ENCODE measurements around the gene NAA35. TPM values are rescaled to one million over a fixed set of nuclear protein-coding genes. Genes with fewer than 3 reads are reported as not detected.

NAA35 gene
- total and polyA plus RNA-seq, 2 experiments from 2014 or later = 29.2 to 31.6 TPM

DNA sequence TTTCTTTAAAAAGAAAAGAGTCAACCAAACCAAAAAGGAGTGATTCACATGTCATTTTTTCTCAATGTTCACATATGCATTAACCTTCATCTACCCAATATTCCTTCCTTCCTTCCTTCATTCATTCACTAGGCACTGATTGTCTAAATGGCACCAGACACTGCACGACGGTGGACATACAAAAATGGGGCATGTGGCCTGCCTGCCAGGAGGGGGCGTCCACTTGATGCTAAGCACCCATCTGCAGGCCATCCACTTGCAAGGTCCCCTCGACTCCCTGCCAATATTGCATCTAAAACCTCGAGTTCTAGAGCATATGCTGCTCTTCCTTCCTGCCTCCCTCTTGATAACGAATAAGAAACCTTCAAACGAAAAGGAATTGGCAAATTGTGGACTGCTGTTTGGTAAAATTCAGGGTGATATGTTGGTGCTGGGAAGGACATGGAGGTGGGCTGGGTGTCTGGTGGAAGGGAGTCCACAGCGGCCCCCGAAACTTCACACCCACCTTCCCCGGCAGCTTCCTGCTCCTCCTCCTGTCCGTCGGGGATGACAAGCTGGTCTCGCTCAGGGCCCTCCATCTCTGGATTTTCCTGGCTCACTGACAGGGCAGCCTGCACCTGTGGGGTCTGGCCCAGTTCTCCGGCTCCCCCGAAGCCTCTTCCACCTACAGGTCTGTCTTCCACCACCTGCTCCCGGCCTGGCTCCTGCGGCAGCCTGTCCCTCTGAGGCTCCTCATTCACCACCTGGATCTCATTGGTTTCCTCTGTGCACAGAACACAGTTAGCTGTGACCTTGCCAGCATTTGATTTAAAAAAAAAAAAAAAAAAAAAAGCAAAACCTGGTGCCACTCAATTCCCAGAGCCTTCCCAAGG is 94.2 kb downstream of the NAA35 start:
- Histone ChIP-seq H3K27ac (ENCODE audit: low read depth) (peak overlapping the region; percentile 45; the same call in 1 of the 2 replicates), H3K27me3 (ENCODE audit: insufficient read depth) (no peaks in the 10 kb centered on the region), H3K36me3 (ENCODE audit: insufficient read depth) (peaks cover 11% of the 10 kb centered on the region; the same call in 1 of the 2 replicates), H2AFZ (no peak overlapping the region), H3K4me1 (ENCODE audit: insufficient read depth) (no peaks in the 10 kb centered on the region), H4K20me1 (replicated peaks; ENCODE audit: insufficient read depth) (no peaks in the 10 kb centered on the region; the same call in 1 of the 2 replicates), H3K4me3 (no peak overlapping the region), H3K79me2 (replicated peaks; ENCODE audit: insufficient read depth) (no peaks in the 10 kb centered on the region), H3F3A (replicated peaks; ENCODE audit: low read depth) (no peaks in the 10 kb centered on the region), H3K9me2 (ENCODE audit: insufficient read depth) (no peaks in the 10 kb centered on the region), H3K4me2 (no peak overlapping the region)
- Mint-ChIP-seq H3K27me3 (ENCODE audit: insufficient read depth, low read depth, poor library complexity) (peaks cover 8% of the 10 kb centered on the region), H3K4me1 (peaks cover 7% of the 10 kb centered on the region; the same call in 2 of the 3 replicates), H3K9me3 (no peaks in the 10 kb centered on the region), H3K4me3 (no peak overlapping the region), H3K27ac (no peak overlapping the region), H3K36me3 (ENCODE audit: low read depth) (peaks cover 75% of the 10 kb centered on the region)
- peak; percentile 87 for ATAC-seq
- peak; percentile 83 for DNase-seq (ENCODE audit: low spot score)
- TF ChIP-seq, protein P1, sequence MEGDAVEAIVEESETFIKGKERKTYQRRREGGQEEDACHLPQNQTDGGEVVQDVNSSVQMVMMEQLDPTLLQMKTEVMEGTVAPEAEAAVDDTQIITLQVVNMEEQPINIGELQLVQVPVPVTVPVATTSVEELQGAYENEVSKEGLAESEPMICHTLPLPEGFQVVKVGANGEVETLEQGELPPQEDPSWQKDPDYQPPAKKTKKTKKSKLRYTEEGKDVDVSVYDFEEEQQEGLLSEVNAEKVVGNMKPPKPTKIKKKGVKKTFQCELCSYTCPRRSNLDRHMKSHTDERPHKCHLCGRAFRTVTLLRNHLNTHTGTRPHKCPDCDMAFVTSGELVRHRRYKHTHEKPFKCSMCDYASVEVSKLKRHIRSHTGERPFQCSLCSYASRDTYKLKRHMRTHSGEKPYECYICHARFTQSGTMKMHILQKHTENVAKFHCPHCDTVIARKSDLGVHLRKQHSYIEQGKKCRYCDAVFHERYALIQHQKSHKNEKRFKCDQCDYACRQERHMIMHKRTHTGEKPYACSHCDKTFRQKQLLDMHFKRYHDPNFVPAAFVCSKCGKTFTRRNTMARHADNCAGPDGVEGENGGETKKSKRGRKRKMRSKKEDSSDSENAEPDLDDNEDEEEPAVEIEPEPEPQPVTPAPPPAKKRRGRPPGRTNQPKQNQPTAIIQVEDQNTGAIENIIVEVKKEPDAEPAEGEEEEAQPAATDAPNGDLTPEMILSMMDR (conservative IDR thresholded peaks at IDR 0.05; ENCODE audit: low read depth in 2 of 2) = peak; percentile 80 to 85
- no peak for TF ChIP-seq POLR2AphosphoS5 (IDR thresholded peaks at IDR 0.05; ENCODE audit: low read depth)

DNA sequence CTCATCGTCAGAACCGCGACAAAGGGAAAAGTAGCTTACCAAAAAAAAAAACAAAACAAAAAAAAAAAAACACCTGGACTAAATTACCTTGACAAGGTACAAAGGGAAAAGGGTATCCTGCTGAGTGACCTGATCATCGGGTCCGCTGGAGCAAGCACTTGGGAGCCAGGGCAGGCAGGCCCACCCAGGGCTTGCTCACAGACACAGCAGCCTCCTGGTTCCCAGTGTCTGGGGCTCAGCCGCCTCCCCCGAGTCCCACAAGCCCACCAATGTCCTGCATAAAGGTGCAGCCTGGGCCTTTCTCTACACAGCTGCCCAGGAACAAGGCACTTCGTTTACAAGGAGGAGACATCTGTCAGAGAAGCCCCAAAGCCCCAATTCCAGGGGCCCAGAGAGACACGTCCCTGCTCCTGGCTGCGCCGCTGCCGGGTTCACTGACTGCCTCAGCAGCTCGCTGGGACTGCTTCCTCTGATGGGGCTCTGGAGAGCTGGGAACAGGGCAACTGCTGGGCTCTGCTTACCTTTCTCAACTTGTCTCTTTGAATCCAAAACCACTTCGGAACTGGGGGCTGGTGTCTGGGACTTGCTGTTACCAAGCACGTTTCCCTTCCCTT is 95.0 kb downstream of the NAA35 start:
- no peaks in the 10 kb centered on the region for H3K9me2 ChIP-seq (ENCODE audit: insufficient read depth)
- peaks cover 11% of the 10 kb centered on the region; the same call in 1 of the 2 replicates for H3K36me3 ChIP-seq (ENCODE audit: insufficient read depth)
- no peaks in the 10 kb centered on the region for H3K4me1 ChIP-seq (ENCODE audit: insufficient read depth)
- no peaks in the 10 kb centered on the region for H3K27me3 ChIP-seq (ENCODE audit: insufficient read depth)
- H3K27ac ChIP-seq (ENCODE audit: low read depth) = no peak overlapping the region
- H3K4me2 ChIP-seq = no peak overlapping the region
- H3K79me2 ChIP-seq (replicated peaks; ENCODE audit: insufficient read depth) = no peaks in the 10 kb centered on the region
- Mint-ChIP-seq H3K9me3 (no peaks in the 10 kb centered on the region), H3K4me1 (peaks cover 7% of the 10 kb centered on the region; the same call in 2 of the 3 replicates), H3K4me3 (no peak overlapping the region), H3K36me3 (ENCODE audit: low read depth) (peaks cover 71% of the 10 kb centered on the region), H3K27me3 (ENCODE audit: insufficient read depth, low read depth, poor library complexity) (peaks cover 8% of the 10 kb centered on the region), H3K27ac (0 out of 2 replicates have a peak overlapping the region, but pooled peaks have one; percentile 76)
- peak; percentile 55 for ATAC-seq
- H4K20me1 ChIP-seq (replicated peaks; ENCODE audit: insufficient read depth) = no peaks in the 10 kb centered on the region; the same call in 1 of the 2 replicates
- H3F3A ChIP-seq (replicated peaks; ENCODE audit: low read depth) = no peaks in the 10 kb centered on the region
- H2AFZ ChIP-seq = no peak overlapping the region
- no peak overlapping the region for H3K4me3 ChIP-seq
- TF ChIP-seq JUNB (IDR thresholded peaks at IDR 0.05; ENCODE audit: unreplicated experiment) (no peak), EZH2 (IDR thresholded peaks at IDR 0.05; ENCODE audit: low read depth, unreplicated experiment) (no peak), EZH2phosphoT487 (IDR thresholded peaks at IDR 0.05; ENCODE audit: unreplicated experiment) (no peak), ZNF331 (CRISPR knock-in tag; IDR thresholded peaks at IDR 0.05; ENCODE audit: low read depth) (no peak)
- TF ChIP-seq, protein P2, sequence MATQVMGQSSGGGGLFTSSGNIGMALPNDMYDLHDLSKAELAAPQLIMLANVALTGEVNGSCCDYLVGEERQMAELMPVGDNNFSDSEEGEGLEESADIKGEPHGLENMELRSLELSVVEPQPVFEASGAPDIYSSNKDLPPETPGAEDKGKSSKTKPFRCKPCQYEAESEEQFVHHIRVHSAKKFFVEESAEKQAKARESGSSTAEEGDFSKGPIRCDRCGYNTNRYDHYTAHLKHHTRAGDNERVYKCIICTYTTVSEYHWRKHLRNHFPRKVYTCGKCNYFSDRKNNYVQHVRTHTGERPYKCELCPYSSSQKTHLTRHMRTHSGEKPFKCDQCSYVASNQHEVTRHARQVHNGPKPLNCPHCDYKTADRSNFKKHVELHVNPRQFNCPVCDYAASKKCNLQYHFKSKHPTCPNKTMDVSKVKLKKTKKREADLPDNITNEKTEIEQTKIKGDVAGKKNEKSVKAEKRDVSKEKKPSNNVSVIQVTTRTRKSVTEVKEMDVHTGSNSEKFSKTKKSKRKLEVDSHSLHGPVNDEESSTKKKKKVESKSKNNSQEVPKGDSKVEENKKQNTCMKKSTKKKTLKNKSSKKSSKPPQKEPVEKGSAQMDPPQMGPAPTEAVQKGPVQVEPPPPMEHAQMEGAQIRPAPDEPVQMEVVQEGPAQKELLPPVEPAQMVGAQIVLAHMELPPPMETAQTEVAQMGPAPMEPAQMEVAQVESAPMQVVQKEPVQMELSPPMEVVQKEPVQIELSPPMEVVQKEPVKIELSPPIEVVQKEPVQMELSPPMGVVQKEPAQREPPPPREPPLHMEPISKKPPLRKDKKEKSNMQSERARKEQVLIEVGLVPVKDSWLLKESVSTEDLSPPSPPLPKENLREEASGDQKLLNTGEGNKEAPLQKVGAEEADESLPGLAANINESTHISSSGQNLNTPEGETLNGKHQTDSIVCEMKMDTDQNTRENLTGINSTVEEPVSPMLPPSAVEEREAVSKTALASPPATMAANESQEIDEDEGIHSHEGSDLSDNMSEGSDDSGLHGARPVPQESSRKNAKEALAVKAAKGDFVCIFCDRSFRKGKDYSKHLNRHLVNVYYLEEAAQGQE (IDR thresholded peaks at IDR 0.05; ENCODE audit: unreplicated experiment) = no peak
- TF ChIP-seq, protein P1 (conservative IDR thresholded peaks at IDR 0.05; ENCODE audit: low read depth in 2 of 2) = no peak
- DNase-seq (ENCODE audit: low spot score) = no peak

Data from GM23338 (cell line).